ENCODE data around the gene IMPDH2.

The IMPDH2 gene

DNA sequence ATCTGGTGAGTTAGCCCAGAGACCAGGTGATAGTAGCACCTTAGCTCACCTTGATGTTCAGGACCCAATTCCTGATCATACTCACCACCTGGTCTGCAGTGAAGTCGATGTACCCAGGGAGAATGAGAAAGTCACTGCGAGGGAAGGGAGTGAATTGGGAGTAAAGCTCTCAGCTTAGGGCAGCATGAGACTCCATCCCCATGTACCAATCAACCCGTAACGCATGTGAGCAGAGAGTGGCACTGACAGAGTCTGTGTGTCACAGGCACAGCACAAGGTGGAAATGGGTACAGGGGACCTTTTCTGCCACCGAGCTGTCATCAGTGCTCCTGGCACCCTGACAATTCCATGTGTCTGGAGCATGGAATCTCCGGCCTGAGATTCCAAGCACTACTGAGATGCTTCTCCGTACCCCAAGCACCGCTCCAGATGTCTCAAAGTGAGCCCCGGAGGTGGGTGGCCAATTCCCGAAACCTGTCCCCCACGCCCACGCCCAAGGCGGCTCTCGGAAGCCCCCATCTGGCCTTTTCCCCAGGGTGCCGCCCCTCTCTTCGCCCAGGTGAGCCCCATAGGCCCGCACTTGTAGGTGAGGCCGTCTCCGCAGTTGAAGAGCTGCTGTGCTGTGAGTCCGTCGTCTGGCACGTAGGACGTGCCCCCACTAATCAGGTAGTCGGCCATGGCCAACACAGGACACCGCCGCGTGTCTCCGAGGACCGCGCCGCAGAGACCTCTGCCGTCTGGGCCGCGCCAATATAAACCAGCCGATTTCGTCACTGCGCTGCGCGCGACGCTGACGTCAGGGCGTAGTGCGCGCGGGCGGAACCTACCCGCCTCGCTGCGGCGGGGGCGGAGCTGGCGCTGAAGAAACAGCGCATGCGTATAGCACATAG, at the start of gene IMPDH2:
IMPDH2 (minus strand) TSS at position 726 of the 890 bp plus-strand sequence; CDS start at position 678, 48 bp downstream.
- peak; percentile 90 for DNase-seq

GRCh38 chr3:49076646-49077045, 47.4 kb upstream of the IMPDH2 start:
- no peak for DNase-seq

- DNase-seq, result no peak
Observed at GRCh38 chr3:49076116-49076515, 46.9 kb upstream of the IMPDH2 start.

DNA sequence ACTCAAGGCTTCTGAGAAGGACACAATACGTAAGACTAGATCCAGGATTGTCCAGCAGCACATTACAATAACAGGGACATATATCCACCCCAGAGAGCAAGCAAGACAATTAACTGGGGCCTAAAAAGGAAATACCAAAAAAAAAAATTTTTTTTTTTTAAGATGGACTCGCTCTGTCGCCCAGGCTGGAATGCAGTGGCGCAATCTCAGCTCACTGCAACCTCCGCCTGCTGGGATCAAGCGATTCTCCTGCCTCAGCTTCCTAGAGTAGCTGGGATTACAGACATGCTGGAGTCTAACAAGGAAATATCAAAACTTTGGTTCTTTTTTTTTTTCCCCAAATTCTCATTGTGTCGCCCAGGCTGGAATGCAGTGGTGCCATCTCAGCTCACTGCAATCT, 28.8 kb upstream of the IMPDH2 start:
- DNase-seq, result no peak

- DNase-seq, result no peak
Observed at GRCh38 chr3:49057268-49057667, 28.1 kb upstream of the IMPDH2 start.

GRCh38 chr3:49054344-49054862, 25.2 kb upstream of the IMPDH2 start:
- DNase-seq, result no peak

DNA sequence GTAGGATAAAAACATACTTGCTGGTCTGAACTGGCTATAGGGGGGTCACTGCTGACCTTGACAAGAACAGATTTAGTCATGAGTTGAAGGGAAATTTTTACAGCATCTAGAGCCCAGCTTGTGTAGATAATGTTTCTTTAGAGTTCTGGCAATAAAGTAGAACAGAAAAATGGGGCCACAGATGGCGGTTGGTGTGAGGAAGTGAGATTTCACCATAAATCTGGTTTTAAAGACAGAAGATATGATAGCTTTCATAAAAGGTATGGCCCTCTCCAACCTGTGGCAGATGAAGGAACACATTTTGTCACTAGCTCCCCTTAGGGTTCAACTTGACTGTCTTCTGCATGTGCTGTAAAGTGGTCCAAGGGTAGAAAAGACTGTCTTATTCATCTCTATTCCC, 24.3 kb upstream of the IMPDH2 start:
- no peak for DNase-seq

GRCh38 chr3:49035281-49035680, 6.1 kb upstream of the IMPDH2 start:
- DNase-seq, result no peak

- DNase-seq, result no peak
Observed at GRCh38 chr3:49034650-49035049, 5.5 kb upstream of the IMPDH2 start.

DNA sequence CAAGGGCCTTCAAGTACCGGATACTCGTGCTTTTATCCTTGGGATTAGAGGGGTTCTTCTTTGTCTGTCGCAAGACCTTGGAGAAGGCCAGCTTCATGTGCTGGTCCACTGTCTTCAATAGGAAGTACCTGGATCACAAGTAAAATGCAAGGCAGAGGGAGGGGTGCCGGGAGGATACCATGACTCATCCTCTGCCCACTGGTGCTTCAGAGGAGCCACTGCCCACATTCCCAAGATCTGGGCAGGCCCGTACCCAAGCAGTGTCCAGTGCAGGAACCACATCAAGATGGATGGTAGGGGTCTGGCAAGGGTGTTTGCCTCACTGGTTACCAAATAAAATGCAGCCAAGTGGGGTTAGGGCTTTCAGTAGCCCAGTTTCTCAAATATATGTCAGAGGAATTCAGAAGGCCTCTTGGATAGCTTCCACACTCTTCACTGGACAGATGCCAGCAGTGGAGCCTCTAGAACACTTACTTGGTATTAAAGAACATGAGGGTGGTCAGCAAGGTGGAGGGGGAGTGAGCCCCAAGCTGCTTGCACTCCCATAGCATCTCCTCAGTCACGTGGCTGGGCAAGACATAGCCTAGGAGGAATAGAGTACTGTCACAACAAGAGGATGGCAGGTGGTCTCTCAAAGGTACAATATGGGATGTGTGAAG, 3.6 kb upstream of the IMPDH2 start:
- no peak for DNase-seq

DNA sequence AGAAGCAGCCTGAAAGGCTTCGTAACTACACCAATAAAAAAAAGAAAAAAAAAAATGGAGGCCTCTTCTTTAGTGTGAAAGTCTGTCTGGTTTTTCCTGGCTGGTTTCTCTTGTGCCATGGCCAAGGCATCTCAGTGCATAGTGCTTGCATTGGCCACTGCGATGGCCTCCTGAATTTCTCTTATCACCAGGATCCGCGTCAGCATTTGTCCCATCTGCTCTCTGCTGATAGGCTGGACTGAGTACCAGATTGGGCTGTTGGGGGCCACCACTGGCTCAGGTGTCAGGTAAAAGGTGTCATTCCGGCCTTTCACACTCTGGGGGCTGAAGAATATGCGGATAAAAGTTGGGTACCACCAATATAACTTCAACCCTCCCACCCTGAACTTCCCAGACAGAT, 1.1 kb upstream of the IMPDH2 start:
- no peak for DNase-seq

DNA sequence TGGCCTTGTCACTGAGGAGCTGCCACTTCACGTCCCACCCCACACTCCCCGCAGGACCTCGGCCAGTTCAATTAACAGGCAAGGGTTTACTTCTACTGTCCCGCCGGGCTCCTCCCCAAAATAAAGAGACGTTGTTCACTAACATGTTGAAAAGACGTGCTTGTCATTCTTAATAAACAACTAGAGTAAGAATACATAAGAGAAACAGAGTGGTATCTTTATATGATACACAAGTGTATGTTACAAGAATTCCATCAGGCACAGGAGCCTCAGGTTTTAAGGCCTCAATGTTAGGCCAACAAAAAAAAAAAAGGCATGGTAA, 326 bp upstream of the IMPDH2 start:
- DNase-seq, result no peak

GRCh38 chr3:49028298-49028672, 913 bp downstream of the IMPDH2 start:
- DNase-seq, result no peak

GRCh38 chr3:49027634-49028033, 1.6 kb downstream of the IMPDH2 start:
- no peak for DNase-seq

- no peak for DNase-seq
Observed at GRCh38 chr3:49026536-49026935, 2.7 kb downstream of the IMPDH2 start.

DNA sequence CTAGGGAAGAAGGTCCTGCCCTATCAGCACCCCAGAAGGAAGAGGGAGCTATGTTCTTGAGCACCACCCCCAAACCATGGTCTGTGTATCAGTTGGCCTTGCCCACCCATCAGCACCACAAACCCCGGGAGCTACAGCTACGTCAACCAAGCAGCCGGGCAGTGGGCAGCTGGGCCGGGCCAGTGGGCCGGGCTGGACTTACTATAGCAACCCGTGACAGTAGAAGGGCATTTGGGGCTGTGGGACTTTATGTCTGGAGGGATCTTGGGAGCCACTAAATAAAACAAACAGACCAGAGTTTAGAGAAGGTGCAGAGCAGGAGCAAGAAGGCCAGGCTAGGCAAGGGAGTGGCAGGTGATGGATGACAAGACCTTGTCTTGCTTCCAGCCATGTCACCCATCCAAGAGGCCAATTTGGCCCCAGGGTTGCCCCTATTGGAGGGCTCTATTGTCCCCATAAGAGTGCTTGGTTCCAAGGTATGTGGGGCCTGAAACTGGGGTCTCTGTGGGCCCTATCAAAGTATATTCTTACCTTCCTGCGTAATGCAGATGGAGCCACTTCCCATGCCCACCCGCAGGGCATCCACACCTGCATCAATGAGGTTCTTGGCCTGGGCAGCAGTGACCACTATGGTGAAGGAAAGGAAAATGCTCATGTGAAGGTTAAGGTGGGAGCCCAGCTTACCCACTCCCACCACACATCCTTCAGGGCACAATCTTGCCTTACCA, 3.2 kb downstream of the IMPDH2 start:
- no peak for DNase-seq

DNA sequence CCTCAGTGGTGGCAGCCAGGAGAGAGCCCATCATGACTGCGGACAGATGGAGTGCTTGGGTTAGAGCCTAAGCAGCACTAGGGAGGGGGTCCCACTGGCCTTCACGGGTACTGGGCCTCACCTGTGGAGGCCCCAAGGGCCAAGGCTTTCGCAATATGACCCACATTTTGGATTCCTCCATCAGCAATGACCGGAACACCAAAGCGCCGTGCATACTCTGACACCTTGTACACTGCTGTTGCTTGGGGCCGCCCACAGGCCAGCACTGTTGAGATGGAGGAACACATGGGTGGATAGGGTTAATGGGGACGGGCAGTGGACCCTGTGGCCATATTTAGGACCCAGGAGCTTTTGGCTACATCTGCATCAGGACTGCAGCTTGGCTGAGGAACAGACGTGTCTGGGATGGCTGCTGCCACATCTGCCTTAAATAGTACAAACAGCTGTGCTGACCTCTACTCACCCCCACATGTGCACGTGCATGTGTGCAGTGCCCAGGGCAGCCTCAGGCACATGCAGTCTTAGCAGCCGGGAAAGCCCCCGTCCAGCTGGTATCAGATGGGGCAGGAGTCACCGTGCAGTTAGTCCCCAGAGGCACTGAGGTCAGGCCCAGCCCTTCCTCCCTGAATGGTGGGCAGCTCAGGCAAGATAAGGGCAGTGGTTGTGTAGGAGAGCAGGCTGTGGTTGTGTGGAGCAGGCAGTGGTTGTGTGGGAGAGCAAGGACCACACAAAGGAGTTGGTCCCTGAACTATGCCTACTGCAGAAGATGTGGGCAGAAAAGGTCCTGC, 4.0 kb downstream of the IMPDH2 start:
- no peak for DNase-seq

DNA sequence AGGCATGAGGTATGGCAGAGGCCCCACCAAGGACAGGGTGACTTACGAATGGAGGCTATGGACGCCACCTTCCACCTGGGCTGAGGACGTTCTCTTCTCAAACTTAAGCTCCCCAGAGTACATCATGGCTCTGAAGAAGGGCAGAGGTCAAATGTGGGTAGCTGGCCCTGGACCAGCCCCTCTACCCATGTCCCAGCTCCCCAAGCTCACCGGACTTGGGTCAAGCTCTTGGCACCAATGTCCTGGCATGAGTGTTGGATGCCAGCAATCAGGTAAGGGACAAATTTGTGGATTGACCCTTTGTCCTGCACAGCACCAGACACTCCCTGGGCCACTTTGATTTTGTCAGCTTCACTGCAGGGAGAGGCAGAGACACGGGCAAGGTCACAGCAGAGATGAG, 4.7 kb downstream of the IMPDH2 start:
- DNase-seq, result no peak

DNA sequence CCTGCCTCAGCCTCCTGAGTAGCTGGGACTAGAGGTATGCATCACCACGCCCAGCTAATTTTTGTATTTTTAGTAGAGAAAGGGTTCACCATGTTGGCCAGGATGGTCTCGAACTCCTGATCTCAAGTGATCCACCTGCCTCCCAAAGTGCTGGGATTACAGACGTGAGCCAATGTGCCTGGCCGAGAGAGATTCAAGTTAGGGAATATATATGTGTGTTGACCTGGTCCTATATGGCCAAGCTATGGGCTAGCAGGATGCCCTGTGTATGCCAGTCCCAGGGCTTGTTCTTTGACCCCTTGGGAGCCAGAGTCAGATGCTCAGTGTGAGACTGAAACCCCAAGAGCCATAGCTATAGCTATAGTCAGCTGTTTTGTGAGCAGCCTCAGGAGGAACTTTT, 5.4 kb downstream of the IMPDH2 start:
- DNase-seq, result no peak

- no peak for DNase-seq
Observed at GRCh38 chr3:49022688-49023171, 6.5 kb downstream of the IMPDH2 start.

GRCh38 chr3:49021813-49022687, 7.1 kb downstream of the IMPDH2 start, which contains the start of gene NDUFAF3:
TSS of gene NDUFAF3 (plus strand) at chr3:49022121. CDS start at chr3:49022145, 24 bp downstream.
- peak; percentile 84 for DNase-seq
